Measurements from ENCODE around the gene IQCF6.
A peak's percentile ranks its signal among the peaks of the same experiment; 100 is the strongest.
"Not testable (repeated sequence)": the region's sequence is repeated elsewhere in the genome, so short reads cannot be mapped to it uniquely, and the experiment has no call there.

Gene IQCF6

GRCh38 chr3:51796854-51797253 is 17.8 kb upstream of the IQCF6 start:
- Mint-ChIP-seq H3K9me3 (no peaks in the 10 kb centered on the region), H3K4me3 (no peak overlapping the region), H3K4me1 (peaks cover 45% of the 10 kb centered on the region), H3K27ac (no peak overlapping the region), H3K36me3 (ENCODE audit: low read depth) (no peaks in the 10 kb centered on the region), H3K27me3 (peaks cover 6% of the 10 kb centered on the region)
- ATAC-seq (peak; percentile 69), DNase-seq (peak; percentile 24)

- DNase-seq (no peak), ATAC-seq (no peak)
- Mint-ChIP-seq H3K27me3 (peaks cover 6% of the 10 kb centered on the region), H3K9me3 (no peaks in the 10 kb centered on the region), H3K27ac (no peak overlapping the region), H3K36me3 (ENCODE audit: low read depth) (no peaks in the 10 kb centered on the region), H3K4me3 (no peak overlapping the region), H3K4me1 (peaks cover 35% of the 10 kb centered on the region)
These were observed 15.2 kb upstream of the IQCF6 start for GRCh38 chr3:51794206-51794605.

GRCh38 chr3:51792206-51792605 is 13.2 kb upstream of the IQCF6 start:
- H3K9me3 Mint-ChIP-seq, result no peaks in the 10 kb centered on the region

GRCh38 chr3:51789437-51789836 is 10.4 kb upstream of the IQCF6 start:
- Mint-ChIP-seq H3K27me3 (peaks cover 7% of the 10 kb centered on the region), H3K27ac (no peak overlapping the region), H3K4me3 (no peak overlapping the region), H3K4me1 (peaks cover 27% of the 10 kb centered on the region), H3K9me3 (no peaks in the 10 kb centered on the region), H3K36me3 (ENCODE audit: low read depth) (no peaks in the 10 kb centered on the region)
- DNase-seq, result no peak
- no peak for ATAC-seq

More at GRCh38 chr3:51792206-51792605, 13.2 kb upstream of the IQCF6 start:
- no peak for DNase-seq
- ATAC-seq, result no peak
- H3K4me3 Mint-ChIP-seq, result no peak overlapping the region
- H3K36me3 Mint-ChIP-seq (ENCODE audit: low read depth), result no peaks in the 10 kb centered on the region
- no peak overlapping the region for H3K27ac Mint-ChIP-seq
- H3K4me1 Mint-ChIP-seq, result peaks cover 27% of the 10 kb centered on the region
- peaks cover 6% of the 10 kb centered on the region for H3K27me3 Mint-ChIP-seq

GRCh38 chr3:51787576-51787975 is 8.5 kb upstream of the IQCF6 start:
- H3K27ac Mint-ChIP-seq, result peak overlapping the region; percentile 44
- H3K4me3 Mint-ChIP-seq; H3K36me3 Mint-ChIP-seq (ENCODE audit: low read depth); H3K9me3 Mint-ChIP-seq: not testable (repeated sequence)
- peak; percentile 20 for DNase-seq
- peak; percentile 43 for ATAC-seq
- peaks cover 27% of the 10 kb centered on the region for H3K4me1 Mint-ChIP-seq
- H3K27me3 Mint-ChIP-seq, result peaks cover 11% of the 10 kb centered on the region

- peaks cover 11% of the 10 kb centered on the region for H3K27me3 Mint-ChIP-seq
- DNase-seq (no peak), ATAC-seq (no peak)
- H3K36me3 Mint-ChIP-seq (ENCODE audit: low read depth), result no peaks in the 10 kb centered on the region
- H3K4me1 Mint-ChIP-seq, result peaks cover 24% of the 10 kb centered on the region
- no peak overlapping the region for H3K4me3 Mint-ChIP-seq
- H3K27ac Mint-ChIP-seq, result no peak overlapping the region
- H3K9me3 Mint-ChIP-seq, result no peaks in the 10 kb centered on the region
These were observed 7.2 kb upstream of the IQCF6 start for GRCh38 chr3:51786267-51786666.

GRCh38 chr3:51778554-51778953 is 483 bp downstream of the IQCF6 start:
- Mint-ChIP-seq H3K36me3 (ENCODE audit: low read depth) (no peaks in the 10 kb centered on the region), H3K27me3 (peaks cover 11% of the 10 kb centered on the region), H3K27ac (no peak overlapping the region), H3K9me3 (no peaks in the 10 kb centered on the region), H3K4me3 (no peak overlapping the region), H3K4me1 (no peaks in the 10 kb centered on the region)
- DNase-seq (no peak), ATAC-seq (no peak)

- no peak for DNase-seq
- Mint-ChIP-seq H3K27me3 (peaks cover 16% of the 10 kb centered on the region), H3K9me3 (no peaks in the 10 kb centered on the region), H3K27ac (no peak overlapping the region), H3K4me1 (no peaks in the 10 kb centered on the region), H3K36me3 (ENCODE audit: low read depth) (no peaks in the 10 kb centered on the region), H3K4me3 (no peak overlapping the region)
- ATAC-seq, result no peak
These were observed 1.1 kb downstream of the IQCF6 start for GRCh38 chr3:51777985-51778384.

- no peaks in the 10 kb centered on the region for H3K9me3 Mint-ChIP-seq
- ATAC-seq, result no peak
- no peaks in the 10 kb centered on the region for H3K36me3 Mint-ChIP-seq (ENCODE audit: low read depth)
- no peaks in the 10 kb centered on the region for H3K4me1 Mint-ChIP-seq
- no peak for DNase-seq
- H3K27me3 Mint-ChIP-seq, result peaks cover 34% of the 10 kb centered on the region
- H3K4me3 Mint-ChIP-seq, result no peak overlapping the region
- H3K27ac Mint-ChIP-seq, result no peak overlapping the region
These were observed 5.4 kb downstream of the IQCF6 start for GRCh38 chr3:51773529-51774056.

- Mint-ChIP-seq H3K27ac (no peak overlapping the region), H3K36me3 (ENCODE audit: low read depth) (peaks cover 22% of the 10 kb centered on the region), H3K27me3 (peaks cover 25% of the 10 kb centered on the region), H3K4me3 (no peak overlapping the region), H3K4me1 (no peaks in the 10 kb centered on the region), H3K9me3 (peaks cover 41% of the 10 kb centered on the region)
- ATAC-seq (no peak), DNase-seq (no peak)
These were observed 19.8 kb downstream of the IQCF6 start for GRCh38 chr3:51759203-51759602.

GRCh38 chr3:51753763-51754750 is 25.0 kb downstream of the IQCF6 start:
- H3K27ac Mint-ChIP-seq, result peak overlapping the region; percentile 5
- peaks cover 35% of the 10 kb centered on the region for H3K27me3 Mint-ChIP-seq
- H3K4me3 Mint-ChIP-seq, DNase-seq, ATAC-seq: not testable (repeated sequence)
- peaks cover 26% of the 10 kb centered on the region for H3K4me1 Mint-ChIP-seq
- peaks cover 12% of the 10 kb centered on the region for H3K36me3 Mint-ChIP-seq (ENCODE audit: low read depth)
- H3K9me3 Mint-ChIP-seq, result peaks cover 26% of the 10 kb centered on the region

- Mint-ChIP-seq H3K27me3 (peaks cover 17% of the 10 kb centered on the region), H3K4me1 (peaks cover 47% of the 10 kb centered on the region), H3K27ac (peak overlapping the region; percentile 33), H3K9me3 (peaks cover 5% of the 10 kb centered on the region), H3K4me3 (no peak overlapping the region), H3K36me3 (ENCODE audit: low read depth) (peaks cover 9% of the 10 kb centered on the region)
- DNase-seq (no peak), ATAC-seq (peak; percentile 62)
These were observed 27.8 kb downstream of the IQCF6 start for GRCh38 chr3:51751287-51751686.

GRCh38 chr3:51750878-51751277 is 28.2 kb downstream of the IQCF6 start:
- Mint-ChIP-seq H3K36me3 (ENCODE audit: low read depth) (peaks cover 10% of the 10 kb centered on the region), H3K27me3 (peaks cover 14% of the 10 kb centered on the region), H3K4me3 (no peak overlapping the region), H3K9me3 (peaks cover under 1% of the 10 kb centered on the region), H3K27ac (peak overlapping the region; percentile 33), H3K4me1 (peaks cover 51% of the 10 kb centered on the region)
- no peak for ATAC-seq
- no peak for DNase-seq

- Mint-ChIP-seq H3K36me3 (ENCODE audit: low read depth) (peaks cover 14% of the 10 kb centered on the region), H3K27ac (peak overlapping the region; percentile 90), H3K9me3 (no peaks in the 10 kb centered on the region), H3K27me3 (peaks cover 5% of the 10 kb centered on the region), H3K4me3 (no peak overlapping the region), H3K4me1 (peaks cover 69% of the 10 kb centered on the region)
- ATAC-seq (no peak), DNase-seq (no peak)
These were observed 30.7 kb downstream of the IQCF6 start for GRCh38 chr3:51748327-51748726.

- peak; percentile 94 for ATAC-seq
- Mint-ChIP-seq H3K9me3 (no peaks in the 10 kb centered on the region), H3K27me3 (no peaks in the 10 kb centered on the region), H3K36me3 (ENCODE audit: low read depth) (peaks cover 11% of the 10 kb centered on the region), H3K4me3 (peak overlapping the region; percentile 11), H3K27ac (peak overlapping the region; percentile 90), H3K4me1 (peaks cover 70% of the 10 kb centered on the region)
- DNase-seq, result no peak
These were observed 31.2 kb downstream of the IQCF6 start for GRCh38 chr3:51747840-51748239.
